GM19238 (cell line): Measurements from ENCODE around the gene DACH1.

Experiments used
- DNase-seq: peaks from one replicate; pipeline ENCODE4 v3.0.0; 2011; ENCODE audit warnings: low spot score; ENCODE audit not compliant: insufficient read length

DACH1 gene

DNA sequence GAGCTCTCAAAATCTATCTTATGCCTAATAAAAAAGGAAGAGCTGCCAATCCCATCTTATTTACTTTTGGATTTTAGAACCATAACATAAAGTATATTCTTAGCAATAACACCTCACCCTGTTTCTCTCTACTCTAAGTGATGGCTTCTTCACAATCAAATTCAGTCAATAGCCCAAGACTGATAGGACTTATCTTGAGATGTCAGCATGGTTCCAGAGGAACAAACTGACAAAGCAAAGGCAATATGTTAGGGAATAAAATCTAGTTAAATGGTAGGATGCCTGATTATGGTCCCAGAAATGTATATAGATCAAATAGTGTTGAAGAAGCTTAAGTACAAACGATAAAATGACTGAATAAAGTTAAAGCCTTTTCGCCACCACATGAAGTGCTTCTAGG lies 36.3 kb downstream of the DACH1 start:
- no peak for DNase-seq

DNA sequence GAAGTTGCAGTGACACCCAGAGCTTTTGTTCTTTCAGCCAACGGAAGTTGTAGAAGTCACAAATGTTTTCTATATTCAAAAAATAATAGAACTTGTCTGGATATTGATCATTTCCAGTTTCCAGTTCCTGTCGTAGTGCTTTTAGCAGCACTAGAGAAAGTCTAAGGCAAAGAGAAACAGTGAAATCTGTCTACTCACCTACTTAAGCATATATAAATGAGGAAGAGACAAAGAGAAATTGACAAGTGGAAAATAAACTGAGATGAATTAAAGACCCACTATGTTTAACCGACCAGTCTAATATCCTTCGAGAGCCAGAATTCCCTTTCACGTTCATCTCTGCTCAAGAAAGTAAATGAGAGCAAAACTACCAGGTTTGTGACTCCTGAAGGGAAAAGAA lies 36.7 kb downstream of the DACH1 start:
- no peak for DNase-seq

DNA sequence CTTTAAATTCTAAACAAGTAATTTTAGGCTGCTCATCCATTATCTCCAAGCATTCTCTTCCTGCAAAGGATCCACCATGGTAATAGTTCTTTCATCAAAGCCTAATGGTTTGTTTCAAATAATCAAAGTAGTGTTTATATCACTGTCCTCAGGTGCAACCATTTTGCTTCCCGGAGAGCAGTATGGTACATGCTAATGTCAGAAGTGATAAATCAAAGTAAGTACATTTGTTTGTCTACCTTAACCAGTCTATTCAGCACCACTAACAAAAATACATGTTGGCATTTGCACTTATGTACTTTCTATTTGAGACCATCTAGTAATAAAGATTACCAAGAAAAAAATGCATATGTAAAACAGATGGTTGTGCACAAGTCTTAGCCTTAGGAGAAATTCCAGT lies 37.5 kb downstream of the DACH1 start:
- no peak for DNase-seq

- no peak for DNase-seq
Observed at GRCh38 chr13:71828564-71828963, 38.4 kb downstream of the DACH1 start.

DNA sequence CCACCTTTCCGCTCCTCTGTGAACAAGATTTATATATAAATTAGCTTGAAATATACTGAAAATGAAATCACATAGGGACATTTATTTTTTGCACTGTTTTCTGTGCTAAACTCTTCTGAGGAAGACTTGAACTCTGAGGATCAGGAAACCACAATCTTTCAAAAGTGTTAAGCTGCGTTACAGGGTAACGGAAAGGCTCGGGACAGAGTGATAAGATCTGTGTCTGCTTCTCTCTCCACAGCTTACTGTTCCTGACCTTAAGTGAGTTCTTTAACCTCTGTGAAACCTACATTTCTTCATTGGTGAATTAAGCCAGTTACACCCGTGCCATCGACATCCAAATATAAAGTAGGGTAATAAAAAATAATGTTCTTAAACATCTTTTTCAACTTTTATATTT lies 38.9 kb downstream of the DACH1 start:
- no peak for DNase-seq

DNA sequence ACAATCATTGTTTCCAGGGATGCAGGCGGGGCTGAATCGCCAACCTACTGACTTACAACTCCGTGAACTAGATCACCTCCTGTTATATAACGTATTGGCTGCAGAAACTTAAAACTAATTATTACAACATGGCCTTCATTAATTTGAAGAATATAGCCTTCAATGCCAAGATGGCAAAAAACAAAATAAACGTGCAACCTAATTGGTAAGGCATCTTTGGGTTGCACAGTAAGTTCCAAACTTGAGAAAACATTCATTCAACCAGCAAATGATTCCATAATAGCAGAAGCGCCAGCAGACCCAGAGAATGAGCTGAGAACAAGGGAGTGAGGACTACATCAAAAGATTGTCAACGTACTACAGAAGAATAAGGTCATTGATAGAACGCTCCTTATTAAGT lies 39.8 kb downstream of the DACH1 start:
- DNase-seq = no peak

DNA sequence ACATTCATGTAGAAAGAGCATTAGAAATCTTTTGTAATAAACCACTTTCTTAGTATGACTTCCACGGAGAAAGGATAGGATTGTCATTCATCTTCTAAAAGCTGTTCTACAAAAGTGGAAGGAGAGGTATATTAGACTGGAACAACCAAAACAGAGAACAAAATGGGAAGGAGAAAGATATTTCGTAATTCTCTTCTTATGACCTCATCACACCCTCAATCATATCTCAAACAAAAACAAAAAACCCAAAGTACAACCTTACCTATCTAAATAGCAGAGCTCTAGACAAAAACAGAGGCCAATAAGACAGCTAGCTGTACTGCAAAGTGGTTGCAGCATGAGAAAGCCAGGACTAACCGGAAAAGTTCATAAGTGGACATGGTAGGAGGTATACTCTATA lies 46.3 kb downstream of the DACH1 start:
- no peak for DNase-seq

GRCh38 chr13:71817335-71817734 lies 49.7 kb downstream of the DACH1 start:
- no peak for DNase-seq

DNA sequence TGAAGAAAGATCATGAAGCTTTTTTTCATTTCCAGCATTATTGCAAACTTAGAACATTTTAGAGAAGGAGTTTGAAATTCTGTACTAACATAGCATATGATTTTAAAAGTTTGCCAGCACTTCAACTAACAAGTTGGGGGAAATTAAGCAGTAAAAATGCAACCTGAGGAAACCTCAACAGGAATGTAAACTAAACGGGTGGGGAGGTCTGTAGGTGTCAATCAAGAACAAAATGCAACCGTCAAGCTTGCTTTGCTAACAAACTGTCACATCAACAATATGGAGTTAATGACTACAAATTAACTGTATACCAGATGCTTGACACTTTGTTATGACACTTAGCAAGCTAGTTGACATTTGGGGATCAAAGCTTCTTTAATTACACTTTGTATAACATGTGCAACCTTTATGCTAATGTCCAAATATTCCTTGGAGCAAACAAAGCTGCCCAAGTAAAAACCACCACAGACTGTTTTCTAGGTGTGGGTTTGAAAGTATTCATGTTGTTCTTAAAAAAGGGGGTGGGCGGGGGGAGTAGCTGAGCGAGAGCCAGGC lies 52.1 kb downstream of the DACH1 start:
- no peak for DNase-seq

DNA sequence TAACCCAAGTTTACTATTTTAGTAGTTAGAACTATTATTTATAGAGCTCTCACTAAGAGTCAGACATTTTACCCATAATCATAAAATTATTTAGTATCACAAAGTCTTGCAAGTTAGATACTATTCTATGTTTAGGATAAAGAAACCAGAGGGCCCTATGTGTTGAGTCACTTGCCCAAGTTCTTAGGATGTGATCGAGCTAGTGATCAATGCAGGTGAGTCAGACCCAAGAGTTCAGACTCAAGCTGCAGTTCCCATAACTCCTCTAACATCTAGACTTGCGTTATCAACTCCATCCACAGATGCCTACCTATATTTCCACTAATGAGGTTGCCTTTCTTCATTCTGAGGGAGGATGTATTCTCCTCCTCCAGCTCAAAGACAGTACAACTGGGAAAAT lies 53.8 kb downstream of the DACH1 start:
- no peak for DNase-seq

DNA sequence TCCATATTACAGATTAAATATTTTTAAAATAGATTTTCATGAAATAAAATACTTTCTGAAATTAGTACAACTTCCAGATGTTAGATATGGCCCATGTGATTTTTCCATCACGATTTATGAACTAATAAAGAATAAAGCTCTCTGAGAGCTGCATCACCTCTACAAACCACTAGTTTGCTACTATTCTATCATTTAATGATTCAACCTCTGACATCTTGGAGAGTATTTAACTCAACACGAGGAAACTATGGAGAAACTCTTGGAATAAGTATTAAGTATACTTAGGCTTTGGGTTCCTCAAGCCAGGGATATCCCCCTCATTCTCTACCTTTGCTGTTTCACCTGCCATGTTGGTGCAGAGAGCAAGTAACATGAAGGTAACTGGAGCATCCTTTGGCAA lies 55.7 kb downstream of the DACH1 start:
- no peak for DNase-seq

DNA sequence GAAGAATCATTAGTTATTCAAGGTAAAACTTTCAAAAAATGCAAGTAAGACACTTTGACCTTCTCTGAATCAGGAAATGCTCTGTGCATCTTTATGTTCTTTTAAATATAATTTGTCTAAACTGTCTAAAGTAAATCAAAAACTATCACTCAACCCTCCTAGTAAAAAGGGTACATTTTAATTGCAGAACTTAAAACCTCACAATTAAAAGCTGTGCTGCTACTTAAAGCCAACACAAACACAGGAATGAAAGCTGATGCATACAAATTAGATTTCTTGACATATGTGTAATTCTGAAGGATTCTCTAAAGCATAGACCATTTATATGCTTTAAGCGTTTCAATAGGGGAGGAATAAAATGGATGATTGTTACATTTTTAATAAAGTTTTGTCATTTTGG lies 58.3 kb downstream of the DACH1 start:
- DNase-seq = no peak

- no peak for DNase-seq
Observed at GRCh38 chr13:71806886-71807285, 60.1 kb downstream of the DACH1 start.

DNA sequence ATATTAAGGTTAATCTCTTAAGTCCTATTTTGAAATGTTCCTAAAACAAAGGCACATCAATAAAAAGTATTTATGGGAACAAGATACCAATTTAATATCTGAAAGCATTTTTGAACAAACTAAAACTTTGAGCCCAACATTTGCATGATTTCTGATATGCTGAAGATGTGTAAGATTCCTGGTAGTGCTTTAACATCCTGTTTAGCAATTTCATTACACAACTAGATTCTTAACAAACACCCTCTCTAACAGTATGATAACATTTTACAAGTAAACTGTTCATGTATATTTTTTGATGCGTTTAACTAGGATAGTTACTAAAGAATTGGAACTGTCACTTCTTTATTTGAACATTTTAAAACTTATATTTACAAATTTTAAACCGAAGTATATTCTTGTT lies 63.9 kb downstream of the DACH1 start:
- DNase-seq = no peak

- no peak for DNase-seq
Observed at GRCh38 chr13:71801781-71802180, 65.2 kb downstream of the DACH1 start.

DNA sequence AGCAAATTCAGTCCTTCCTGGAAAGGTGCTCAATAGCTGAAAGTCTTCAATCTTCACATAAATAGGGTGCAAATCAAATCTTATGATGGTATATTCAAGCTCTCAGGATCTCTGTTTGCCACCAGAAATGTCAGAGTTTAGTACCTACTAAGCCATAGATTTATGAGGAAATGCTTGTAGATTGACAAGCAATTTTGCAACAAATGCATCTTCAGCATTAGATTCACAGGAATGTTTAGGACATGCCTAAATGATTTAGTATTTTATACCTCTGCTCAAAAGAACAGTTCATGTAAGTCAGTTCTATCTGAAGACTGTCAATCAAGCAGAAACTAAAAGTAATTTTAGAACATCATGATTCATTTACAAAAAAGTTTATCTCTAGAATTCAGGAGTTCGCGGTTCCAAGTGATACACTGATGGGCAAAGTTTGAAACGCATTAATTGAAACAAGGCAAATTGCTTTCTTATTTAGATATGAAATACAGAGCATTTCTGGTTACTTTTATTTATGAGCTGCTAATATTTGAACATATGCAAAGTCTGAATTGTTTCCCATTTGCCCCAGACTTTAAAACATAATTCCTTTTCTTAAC lies 65.7 kb downstream of the DACH1 start:
- no peak for DNase-seq

DNA sequence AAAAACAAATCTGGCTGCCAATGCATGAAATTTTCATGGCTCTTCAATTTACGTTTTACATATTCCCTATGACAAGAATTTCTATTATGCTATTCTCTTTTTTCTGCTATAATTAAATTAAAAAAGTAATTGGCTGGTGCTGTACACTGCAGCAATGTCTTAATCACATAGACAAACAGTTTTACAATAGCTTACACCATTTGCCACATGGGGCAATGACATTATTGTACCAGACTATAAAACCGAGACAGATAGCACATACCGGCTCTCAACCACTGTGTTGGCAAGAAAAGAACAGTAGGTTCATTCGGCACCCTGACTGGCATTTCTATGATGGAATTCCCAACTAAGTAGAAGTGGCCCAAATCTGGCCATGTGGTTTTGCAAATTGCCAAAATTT lies 67.7 kb downstream of the DACH1 start:
- DNase-seq = no peak

- DNase-seq = no peak
Observed at GRCh38 chr13:71798707-71799106, 68.3 kb downstream of the DACH1 start.

DNA sequence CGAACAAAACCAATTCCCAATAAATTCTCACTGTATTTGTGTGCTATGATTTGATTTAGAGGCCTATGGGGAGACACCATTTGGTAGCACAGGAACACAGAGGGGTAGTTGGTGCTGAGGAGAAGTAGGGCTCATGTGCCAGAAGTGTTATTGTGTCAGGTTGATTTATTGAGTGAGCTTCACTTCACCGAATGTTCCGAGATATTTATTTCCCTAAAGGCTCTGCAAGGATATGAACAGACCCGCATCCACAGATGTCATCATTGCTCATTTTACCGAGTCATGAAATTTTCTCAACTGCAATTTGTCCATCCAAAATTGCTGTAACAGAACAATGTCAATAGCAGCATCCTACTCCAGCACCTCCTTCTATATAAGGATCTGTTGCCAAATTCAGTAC lies 69.5 kb downstream of the DACH1 start:
- no peak for DNase-seq

- no peak for DNase-seq
Observed at GRCh38 chr13:71789693-71790329, 77.2 kb downstream of the DACH1 start.

GRCh38 chr13:71789037-71789436 lies 78.0 kb downstream of the DACH1 start:
- no peak for DNase-seq

DNA sequence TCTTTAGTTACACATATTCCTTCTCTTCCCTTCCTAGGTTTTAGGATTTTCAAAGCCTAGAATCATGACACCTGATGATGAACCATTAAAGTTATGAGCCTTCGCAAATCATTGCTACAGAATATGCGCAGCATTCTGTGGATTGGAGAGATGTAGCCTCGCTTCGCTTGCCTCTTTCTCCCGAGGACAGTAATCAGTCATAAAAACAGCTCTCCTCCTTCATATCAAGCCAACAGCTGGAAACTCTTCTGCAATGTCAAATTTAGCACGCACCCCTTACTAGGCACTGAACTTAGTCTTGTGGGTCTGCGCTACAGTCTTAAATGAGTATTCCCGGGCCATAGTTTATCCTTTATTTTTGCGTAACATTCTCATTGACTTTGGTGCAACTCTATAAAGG lies 79.6 kb downstream of the DACH1 start:
- no peak for DNase-seq

GRCh38 chr13:71786875-71787274 lies 80.1 kb downstream of the DACH1 start:
- no peak for DNase-seq
